Rectal smooth muscle tissue (tissue), 1 donor: ENCODE results near the gene HBM.
A peak's percentile ranks its signal among the peaks of the same experiment; 100 is the strongest.

ENCODE experiments used
- H3K27ac ChIP-seq: one replicate; pipeline ENCODE4 v1.7.0; 2013; ENCODE audit warnings: low read depth, low read length, inconsistent platforms
- H3K27me3 ChIP-seq: one replicate; pipeline ENCODE4 v1.7.0; 2013; ENCODE audit warnings: low read length; ENCODE audit not compliant: control insufficient read depth, insufficient read depth
- H3K36me3 ChIP-seq: one replicate; pipeline ENCODE4 v1.7.0; 2013; ENCODE audit warnings: low read length; ENCODE audit not compliant: control insufficient read depth, insufficient read depth
- H3K4me1 ChIP-seq: one replicate; pipeline ENCODE4 v1.7.0; 2013; ENCODE audit warnings: low read length; ENCODE audit not compliant: control insufficient read depth, insufficient read depth
- H3K4me3 ChIP-seq: one replicate; pipeline ENCODE4 v1.7.0; 2013; ENCODE audit warnings: low read length
- H3K9ac ChIP-seq: one replicate; pipeline ENCODE4 v1.7.0; 2013; ENCODE audit warnings: low read length

Gene HBM

DNA sequence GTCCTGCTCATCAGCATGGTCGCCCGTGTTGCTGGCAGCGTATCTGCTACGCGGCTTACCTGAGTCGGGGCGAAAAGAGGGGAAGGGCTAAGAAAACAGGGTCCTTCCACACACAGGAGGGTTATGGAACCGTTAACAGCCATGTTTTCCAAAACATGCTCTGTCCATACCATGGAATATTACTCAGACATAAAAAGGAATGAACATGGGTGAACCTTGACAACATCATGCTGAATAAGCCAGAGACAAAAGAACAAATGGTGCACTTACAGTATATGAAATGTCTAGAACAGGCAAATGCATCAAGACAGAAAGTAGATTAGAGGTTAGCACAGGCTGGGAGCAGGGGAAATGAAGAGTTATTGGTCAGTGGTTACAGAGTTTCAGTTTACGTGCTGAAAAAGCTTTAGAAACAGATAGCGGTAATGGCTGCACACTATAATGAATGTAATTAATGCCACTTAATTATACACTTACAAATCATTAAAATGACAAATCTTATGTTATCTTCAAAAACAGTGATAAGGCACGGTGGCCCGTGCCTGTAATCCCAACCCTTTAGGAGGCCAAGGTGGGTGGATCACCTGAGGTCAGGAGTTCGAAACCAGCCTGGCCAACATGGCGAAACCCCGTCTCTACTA is 35.1 kb upstream of the HBM start:
- Histone ChIP-seq H3K27me3 (no peaks in the 10 kb centered on the region), H3K36me3 (no peaks in the 10 kb centered on the region), H3K27ac (no peak overlapping the region), H3K4me1 (no peaks in the 10 kb centered on the region), H3K4me3 (no peak overlapping the region), H3K9ac (no peak overlapping the region)

DNA sequence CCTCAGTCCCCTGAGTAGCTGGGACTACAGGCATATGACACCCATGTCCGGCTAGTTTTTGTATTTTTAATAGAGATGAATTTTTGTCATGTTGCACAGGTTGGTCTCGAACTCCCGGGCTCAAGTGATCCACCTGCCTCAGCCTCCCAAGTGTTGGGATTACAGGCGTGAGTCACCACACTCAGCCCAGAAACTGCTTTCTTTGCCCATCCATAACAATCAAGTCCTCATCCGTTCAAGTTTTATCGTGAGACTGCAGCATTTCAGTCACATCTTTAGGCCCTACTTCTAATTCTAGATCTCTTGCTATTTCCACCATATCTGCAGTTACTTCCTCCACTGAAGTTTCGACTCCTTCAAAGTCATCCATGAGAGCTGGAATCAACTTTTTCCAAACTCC is 33.7 kb upstream of the HBM start:
- H3K9ac ChIP-seq: no peak overlapping the region

DNA sequence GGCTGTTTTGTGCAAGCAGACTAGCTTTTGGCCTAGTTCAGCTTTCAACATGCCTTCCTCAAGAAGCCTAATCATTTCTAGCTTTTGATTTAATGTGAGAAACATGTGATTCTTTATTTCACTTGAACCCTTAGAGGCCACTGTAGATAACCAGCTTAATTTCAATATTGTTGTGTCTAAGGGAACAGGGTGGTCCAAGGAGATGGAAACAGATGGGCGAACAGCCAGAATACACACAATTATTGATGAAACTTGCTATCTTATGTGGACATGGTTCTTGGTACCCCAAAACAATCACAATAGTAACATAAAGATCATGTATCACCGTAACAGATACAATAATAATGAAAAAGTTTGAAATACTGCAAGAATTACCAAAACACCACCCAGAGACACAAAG is 32.1 kb upstream of the HBM start:
- H3K4me1 ChIP-seq: no peaks in the 10 kb centered on the region

More for the DNA sequence above, 33.7 kb upstream of the HBM start:
- no peaks in the 10 kb centered on the region for H3K4me1 ChIP-seq
- no peak overlapping the region for H3K4me3 ChIP-seq
- H3K36me3 ChIP-seq: no peaks in the 10 kb centered on the region
- H3K27me3 ChIP-seq: no peaks in the 10 kb centered on the region
- H3K27ac ChIP-seq: no peak overlapping the region

DNA sequence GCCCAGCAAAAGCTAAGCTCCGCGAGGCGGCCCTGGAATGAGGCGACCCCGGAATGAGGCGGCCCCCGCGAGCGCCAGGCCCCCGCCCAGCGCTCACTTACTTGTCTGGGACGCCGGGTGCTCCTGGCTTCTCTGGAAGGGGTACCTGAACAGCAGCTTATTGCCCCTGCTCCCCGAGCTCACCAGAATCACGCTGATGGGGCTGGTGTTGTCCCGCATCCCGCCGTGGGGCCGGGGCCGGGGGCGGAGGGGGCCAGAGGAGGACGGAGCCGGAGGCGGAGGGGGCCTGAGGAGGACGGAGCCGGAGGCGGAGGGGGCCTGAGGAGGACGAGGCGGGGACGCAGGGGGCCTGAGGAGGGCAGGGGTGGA is 27.7 kb upstream of the HBM start:
- Histone ChIP-seq H3K27me3 (no peaks in the 10 kb centered on the region), H3K4me1 (no peaks in the 10 kb centered on the region), H3K4me3 (peak overlapping the region; percentile 56), H3K36me3 (no peaks in the 10 kb centered on the region), H3K27ac (peak overlapping the region; percentile 15), H3K9ac (peak overlapping the region; percentile 8)

More for the DNA sequence above, 32.1 kb upstream of the HBM start:
- Histone ChIP-seq H3K9ac (no peak overlapping the region), H3K27ac (no peak overlapping the region), H3K36me3 (no peaks in the 10 kb centered on the region), H3K4me3 (no peak overlapping the region), H3K27me3 (no peaks in the 10 kb centered on the region)

DNA sequence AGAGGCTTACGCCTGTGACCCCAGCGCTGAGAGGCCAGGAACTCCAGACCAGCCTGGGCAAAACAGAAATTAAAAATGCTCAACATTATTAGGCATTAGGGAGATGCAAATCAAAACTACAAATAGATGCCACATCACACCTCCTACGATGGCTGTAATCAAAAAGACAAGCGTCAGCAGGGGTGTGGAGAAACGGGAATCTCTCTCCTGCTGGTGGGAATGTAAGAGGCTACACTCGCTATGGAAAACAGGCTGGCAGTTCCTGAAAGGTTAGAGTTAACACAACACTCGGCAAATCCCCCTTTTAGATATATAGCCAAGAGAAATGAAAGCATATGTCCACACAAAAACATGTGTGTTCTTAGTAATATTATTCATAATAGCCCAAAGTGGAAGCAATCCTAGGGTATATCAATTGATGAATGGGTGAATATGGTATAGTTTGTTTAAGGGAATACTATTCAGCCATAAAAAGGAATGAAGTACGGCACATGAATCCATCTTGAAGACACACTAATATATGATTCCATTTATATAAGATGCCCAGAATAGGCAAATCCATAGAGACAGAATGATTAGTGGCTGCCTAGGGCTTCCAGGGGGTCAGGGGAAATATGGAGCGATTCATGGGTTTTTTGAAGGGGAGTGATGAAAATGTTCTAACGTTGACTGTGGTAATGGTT is 25.5 kb upstream of the HBM start:
- Histone ChIP-seq H3K36me3 (no peaks in the 10 kb centered on the region), H3K27me3 (peaks cover 3% of the 10 kb centered on the region), H3K9ac (no peak overlapping the region), H3K4me1 (no peaks in the 10 kb centered on the region), H3K27ac (no peak overlapping the region), H3K4me3 (no peak overlapping the region)

DNA sequence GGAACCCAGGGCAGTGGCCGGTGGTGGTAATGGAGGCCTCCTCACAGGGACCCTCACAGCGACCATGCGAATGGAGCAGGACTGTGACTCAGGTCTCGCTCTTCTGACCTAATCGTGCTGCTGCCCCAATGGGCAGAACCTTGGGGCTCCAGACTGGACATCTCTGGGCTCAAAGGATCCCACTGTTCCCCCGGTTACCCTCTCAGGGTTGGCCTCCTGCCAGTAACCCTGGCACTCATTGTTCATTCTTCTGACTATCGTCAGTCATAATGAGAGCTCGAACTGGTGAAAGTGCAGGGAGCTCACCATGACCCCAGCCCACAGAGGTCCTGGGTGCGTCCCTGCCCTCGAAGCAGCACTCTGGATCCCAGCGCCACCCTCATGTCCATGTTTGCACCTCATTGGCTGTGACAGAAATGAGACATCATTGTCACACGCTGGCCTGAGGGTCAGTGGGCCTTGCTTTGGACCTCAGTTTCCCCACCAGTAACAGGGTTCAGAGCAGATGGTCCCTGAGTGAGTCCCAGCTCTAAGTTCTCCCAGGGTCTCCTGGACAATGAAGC is 23.3 kb upstream of the HBM start:
- Histone ChIP-seq H3K27ac (no peak overlapping the region), H3K4me3 (no peak overlapping the region), H3K36me3 (no peaks in the 10 kb centered on the region), H3K27me3 (peaks cover 3% of the 10 kb centered on the region), H3K4me1 (no peaks in the 10 kb centered on the region), H3K9ac (no peak overlapping the region)

DNA sequence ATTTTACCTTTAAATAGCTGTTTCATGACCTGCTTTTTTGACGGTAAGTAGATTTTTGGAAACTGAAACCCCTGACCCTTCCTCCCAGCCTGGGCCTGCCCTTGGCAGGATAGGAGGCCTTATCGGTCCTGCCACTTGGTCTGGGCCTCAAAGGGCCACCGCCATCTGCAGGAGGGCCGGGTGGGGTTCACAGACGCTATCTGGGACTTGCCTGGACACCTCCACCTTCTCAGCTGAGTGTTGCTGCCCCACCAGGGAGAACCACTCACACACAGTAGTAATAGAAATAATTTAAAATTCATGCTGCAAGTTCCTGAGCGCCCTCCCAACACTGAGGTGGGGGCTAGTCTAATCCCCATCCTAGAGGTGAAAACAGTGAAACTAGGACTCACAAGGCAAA is 22.7 kb upstream of the HBM start:
- H3K27ac ChIP-seq: no peak overlapping the region
- no peaks in the 10 kb centered on the region for H3K4me1 ChIP-seq
- peaks cover 3% of the 10 kb centered on the region for H3K27me3 ChIP-seq
- H3K36me3 ChIP-seq: no peaks in the 10 kb centered on the region
- H3K9ac ChIP-seq: no peak overlapping the region
- H3K4me3 ChIP-seq: no peak overlapping the region

DNA sequence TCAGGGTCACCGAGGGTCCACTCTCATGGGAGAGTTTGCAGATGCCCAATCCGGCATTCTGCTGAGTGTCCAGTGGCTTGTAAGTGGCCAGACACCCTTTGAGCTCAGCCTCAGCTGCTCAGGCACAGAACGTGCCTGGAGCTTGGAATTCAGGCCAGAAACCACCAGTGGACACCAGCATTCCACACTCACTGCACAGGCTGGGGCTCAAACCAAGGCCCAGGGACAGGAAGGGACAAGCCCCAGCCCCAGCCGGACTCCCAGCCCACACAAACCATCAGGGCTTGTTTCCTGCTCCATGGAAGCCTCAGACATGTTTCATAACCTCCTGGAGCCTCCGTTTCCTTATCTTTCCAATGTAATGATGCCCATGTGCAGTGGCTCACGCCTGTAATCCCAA is 22.3 kb upstream of the HBM start:
- Histone ChIP-seq H3K4me3 (no peak overlapping the region), H3K36me3 (no peaks in the 10 kb centered on the region), H3K9ac (no peak overlapping the region), H3K27ac (no peak overlapping the region), H3K4me1 (no peaks in the 10 kb centered on the region), H3K27me3 (peaks cover 3% of the 10 kb centered on the region)

DNA sequence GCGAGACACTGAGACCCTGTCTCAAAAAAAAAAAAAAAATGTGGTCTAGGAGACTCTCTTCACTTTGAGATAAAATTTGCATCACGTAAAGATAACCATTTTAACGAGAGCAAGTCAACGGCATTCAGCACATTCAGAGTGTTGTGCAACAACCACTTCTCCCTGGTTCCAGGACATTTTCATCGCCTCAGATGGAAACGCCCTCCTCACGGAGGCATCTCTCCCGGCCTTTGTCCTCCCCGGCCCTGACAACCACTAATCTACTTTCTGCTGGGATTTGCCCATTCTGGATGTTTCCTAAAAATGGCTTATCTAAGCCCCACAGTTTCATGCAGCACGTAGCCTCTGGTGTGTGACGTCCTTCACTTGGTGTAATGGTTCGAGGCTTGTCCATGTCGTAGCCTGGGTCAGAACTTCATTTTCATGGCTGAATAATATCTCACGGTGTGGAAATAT is 21.0 kb upstream of the HBM start:
- H3K4me3 ChIP-seq: no peak overlapping the region
- H3K9ac ChIP-seq: no peak overlapping the region
- peaks cover 3% of the 10 kb centered on the region for H3K27me3 ChIP-seq
- H3K36me3 ChIP-seq: no peaks in the 10 kb centered on the region
- no peak overlapping the region for H3K27ac ChIP-seq
- H3K4me1 ChIP-seq: no peaks in the 10 kb centered on the region

DNA sequence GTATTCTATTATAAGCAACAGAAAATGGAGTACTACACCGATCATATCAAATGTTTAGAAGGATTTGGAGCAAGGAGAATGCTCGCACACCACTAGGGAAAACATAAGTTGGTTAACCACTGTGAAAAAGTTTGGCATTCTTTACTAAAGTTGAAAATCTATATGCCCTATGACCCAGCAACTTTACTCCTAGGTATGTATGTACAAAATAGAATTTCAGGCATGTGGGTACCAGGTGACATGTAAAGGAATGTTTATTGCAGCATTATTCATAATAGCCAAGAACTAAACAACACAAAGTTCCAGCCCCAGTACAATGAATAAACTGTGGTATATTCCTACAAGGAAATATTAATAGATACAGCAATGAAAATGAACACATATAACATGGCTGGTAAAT is 19.1 kb upstream of the HBM start:
- Histone ChIP-seq H3K4me1 (no peaks in the 10 kb centered on the region), H3K4me3 (no peak overlapping the region), H3K27me3 (peaks cover 3% of the 10 kb centered on the region), H3K36me3 (no peaks in the 10 kb centered on the region), H3K27ac (no peak overlapping the region), H3K9ac (no peak overlapping the region)

DNA sequence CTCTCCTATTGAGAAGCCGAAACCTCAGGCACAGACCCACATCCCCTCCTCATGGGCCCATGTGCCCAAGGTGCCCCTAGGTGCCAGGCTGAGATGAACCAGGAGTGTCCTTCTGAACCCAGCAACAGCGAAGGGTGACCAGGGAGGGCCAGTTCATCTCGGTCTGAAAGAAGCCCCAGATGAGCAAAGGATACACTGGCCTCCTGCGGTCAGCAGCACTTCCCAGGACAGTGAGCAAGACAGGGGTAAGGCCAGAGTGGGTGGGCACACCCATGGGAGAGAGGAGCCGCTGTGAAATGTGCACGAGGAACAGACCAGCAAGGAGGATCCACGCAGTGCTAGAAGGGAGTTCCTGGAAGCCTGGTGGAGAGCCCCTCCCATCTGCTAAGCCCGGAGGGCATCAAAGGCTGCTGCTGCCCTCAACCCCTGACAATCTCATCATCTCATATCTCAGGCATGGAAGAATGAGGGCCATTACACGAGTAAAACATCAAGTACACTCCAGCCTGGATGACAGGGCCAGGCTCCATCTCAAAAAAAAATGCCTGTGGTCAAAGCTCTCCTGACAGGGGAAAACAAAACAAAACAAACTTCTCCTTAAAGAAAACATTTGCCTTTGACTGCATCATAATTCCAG is 16.6 kb upstream of the HBM start:
- H3K4me1 ChIP-seq: no peaks in the 10 kb centered on the region
- H3K27ac ChIP-seq: no peak overlapping the region
- peaks cover 3% of the 10 kb centered on the region for H3K27me3 ChIP-seq
- no peak overlapping the region for H3K4me3 ChIP-seq
- no peak overlapping the region for H3K9ac ChIP-seq
- no peaks in the 10 kb centered on the region for H3K36me3 ChIP-seq

DNA sequence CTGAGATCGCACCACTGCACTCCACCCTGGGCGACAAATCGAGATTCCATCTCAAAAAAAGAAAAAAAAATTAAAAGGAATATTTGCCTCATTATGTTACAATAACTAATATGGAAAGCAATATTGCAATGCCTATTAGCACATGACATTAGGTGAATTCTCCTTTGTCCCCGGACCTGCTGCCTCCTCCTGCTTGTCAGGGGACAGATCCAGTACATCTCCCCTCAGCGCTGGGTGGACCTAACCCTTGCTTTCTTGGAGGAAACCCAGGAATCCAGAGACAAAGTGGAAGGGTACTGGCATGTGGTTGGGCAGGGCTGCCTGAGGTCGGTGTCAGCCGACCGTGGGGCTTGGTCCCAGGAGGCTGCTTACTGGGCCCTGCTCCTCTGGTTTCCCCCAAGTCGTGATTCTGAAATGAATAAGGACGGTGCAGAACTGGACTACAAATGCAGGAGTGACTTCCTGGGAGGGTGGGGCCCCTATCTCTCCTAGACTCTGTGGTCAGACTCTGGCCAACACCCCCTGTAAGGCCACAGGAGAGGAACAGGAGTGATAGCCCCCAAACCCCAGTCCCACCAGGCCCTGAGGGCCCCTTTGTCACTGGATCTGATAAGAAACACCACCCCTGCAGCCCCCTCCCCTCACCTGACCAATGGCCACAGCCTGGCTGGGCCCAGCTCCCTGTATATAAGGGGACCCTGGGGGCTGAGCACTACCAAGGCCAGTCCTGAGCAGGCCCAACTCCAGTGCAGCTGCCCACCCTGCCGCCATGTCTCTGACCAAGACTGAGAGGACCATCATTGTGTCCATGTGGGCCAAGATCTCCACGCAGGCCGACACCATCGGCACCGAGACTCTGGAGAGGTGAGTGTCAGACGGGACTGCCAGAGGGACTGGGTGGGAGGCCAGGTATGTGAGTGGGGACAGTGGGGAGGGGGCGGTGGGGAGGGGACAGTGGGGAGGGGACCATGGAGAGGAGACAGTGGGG is 13.3 kb upstream of the HBM start, which contains the start of gene HBZ:
TSS of gene HBZ (plus strand) at position 504 of the 988 bp plus-strand sequence. CDS start at position 770, 266 bp downstream.
- H3K9ac ChIP-seq: no peak within 1 kb of the TSS
- H3K27ac ChIP-seq: no peak within 1 kb of the TSS
- H3K36me3 ChIP-seq: no peaks in the 10 kb centered on the region
- H3K27me3 ChIP-seq: peaks cover 9% of the 10 kb centered on the region
- peaks cover 5% of the 10 kb centered on the region for H3K4me1 ChIP-seq
- H3K4me3 ChIP-seq: no peak within 1 kb of the TSS
